HG02798 (cell line): ENCODE results near the gene STRAP.

Experiments
- ATAC-seq: cut with Tn5 transposase; IDR thresholded peaks from one replicate; pipeline ENCODE4 v1.9.1; 2021; ENCODE audit warnings: mild to moderate bottlenecking; ENCODE audit not compliant: unreplicated experiment, poor library complexity

Gene STRAP, protein sequence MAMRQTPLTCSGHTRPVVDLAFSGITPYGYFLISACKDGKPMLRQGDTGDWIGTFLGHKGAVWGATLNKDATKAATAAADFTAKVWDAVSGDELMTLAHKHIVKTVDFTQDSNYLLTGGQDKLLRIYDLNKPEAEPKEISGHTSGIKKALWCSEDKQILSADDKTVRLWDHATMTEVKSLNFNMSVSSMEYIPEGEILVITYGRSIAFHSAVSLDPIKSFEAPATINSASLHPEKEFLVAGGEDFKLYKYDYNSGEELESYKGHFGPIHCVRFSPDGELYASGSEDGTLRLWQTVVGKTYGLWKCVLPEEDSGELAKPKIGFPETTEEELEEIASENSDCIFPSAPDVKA

DNA sequence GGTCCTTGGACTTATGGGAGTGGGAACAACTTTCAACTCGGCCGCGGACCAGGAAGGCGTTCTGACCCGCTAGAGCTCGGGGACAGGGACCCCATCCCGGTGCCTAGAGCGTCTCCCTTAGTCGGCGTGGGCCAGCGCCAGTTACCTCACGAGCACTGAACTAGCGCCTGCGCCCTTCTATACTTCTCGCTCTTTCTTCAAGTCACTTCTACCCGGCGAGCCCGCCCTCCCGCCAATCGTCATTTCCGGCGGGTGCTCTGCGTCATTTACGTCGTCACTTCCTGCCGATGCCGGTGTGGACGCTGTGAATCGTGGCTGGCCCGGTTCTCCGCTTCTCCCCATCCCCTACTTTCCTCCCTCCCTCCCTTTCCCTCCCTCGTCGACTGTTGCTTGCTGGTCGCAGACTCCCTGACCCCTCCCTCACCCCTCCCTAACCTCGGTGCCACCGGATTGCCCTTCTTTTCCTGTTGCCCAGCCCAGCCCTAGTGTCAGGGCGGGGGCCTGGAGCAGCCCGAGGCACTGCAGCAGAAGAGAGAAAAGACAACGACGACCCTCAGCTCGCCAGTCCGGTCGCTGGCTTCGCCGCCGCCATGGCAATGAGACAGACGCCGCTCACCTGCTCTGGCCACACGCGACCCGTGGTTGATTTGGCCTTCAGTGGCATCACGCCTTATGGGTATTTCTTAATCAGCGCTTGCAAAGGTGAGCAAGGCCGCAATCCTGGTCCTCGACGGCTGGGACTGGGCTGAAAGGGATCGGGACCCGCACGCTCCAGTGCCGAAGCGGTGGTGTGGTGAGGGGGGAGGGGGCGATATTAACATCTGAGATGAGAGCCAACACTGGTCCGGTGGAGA, at the start of gene STRAP:
TSS of gene STRAP (plus strand) at position 270 of the 854 bp plus-strand sequence. CDS start at position 591, 321 bp downstream.
- peak; percentile 96 for ATAC-seq

DNA sequence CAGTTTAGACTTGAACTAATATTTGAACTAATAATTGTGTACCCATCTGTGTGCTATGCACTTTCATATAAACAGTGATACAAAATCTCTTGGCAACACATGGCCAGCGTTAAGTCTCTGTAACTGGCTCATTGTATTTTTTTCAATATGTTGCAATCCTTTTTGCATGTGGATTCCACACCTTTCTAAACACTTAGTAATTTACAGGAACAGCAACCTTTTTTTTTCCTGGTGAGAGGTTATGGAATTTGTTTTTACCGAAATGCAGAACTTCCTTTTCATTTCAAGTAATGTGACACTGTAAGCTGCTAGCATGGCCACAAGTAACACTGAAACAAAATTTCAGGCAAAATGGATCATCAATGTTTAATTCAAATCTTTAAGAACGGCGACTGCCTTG, 47.6 kb upstream of the STRAP start:
- ATAC-seq = no peak

DNA sequence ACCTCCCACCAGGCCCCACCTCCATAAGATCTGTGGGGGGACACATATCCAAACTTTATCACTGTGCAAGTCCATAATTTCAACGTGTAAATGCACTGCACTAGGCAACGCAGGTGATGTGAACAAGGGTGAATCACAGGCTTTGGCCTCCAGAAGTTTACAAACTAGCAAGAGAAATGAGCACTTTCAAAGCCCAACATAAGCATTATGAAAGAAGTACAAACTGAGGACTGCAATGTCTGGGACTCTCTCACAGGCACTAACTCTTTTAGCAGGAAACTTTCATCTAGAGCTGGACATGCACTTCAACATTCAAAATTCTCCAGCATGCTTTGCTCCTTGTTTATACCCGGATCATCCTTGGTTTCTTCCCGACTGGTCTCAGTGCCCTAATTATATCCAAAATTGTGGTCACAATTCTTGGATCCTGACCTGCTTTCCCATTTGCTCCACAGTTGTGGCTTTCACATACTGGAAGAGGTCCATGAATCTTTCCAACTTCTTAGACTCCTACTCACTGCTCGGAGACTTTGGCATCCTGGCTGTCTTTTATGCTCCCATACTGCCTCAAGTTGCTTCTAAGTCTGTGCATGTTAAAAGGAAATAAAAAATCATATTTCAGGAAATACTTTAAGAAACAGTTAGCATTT, 44.9 kb upstream of the STRAP start:
- ATAC-seq = no peak

DNA sequence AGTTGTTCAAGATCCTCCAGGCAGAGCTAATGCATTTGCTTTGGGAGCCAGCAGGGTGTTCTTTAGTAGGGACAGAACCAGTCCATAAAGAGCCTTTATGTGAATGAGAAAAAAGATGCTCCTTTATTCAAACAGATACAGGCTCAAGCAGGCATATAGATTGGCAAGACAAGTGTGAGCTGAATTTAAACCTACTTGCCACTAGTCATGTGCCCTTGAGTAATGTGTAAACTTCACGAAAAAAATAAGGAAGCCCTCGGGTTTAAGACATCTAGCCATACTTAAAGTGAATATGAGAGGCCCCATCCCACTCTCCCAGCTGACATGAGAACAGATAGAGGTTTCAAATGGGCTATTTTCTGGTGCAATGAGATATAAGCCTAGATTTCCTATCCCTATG, 43.1 kb upstream of the STRAP start:
- ATAC-seq = no peak

DNA sequence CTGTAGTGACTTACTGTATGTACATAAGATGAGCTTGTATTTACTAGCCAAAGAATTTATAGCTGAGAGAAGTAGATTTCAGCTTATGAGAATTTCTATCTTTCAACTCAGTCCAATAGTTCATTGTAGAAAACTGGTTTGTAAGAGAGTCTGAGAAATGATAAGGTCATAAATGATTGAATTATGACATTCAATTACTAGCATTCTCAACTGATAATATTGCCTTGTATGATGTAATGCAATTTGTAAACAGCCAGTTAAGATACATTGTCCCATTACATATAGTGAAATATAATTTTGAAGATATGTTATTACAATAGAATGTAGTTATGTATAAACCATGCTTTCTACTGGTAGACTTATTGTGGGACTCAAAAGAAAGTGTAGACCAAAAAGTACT, 42.5 kb upstream of the STRAP start:
- ATAC-seq = no peak

DNA sequence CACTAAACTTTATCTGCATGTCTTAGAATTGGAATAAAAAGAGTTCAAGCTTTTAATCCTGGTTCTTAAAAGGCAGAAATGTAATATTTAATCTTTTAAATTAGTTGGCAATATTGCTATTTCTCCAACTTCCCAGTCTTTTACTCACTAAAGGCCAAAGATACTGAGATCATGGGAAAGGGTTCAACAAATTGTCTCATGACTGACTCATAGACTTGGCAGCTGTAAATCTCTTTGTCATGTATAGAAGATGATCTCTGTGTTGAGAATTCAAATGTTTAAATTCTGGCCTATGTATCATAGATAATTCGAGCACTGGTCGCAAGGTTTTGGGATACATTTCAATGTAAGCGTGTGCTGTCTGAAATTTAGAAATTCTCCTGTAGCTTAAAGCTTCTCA, 40.1 kb upstream of the STRAP start:
- no peak for ATAC-seq

DNA sequence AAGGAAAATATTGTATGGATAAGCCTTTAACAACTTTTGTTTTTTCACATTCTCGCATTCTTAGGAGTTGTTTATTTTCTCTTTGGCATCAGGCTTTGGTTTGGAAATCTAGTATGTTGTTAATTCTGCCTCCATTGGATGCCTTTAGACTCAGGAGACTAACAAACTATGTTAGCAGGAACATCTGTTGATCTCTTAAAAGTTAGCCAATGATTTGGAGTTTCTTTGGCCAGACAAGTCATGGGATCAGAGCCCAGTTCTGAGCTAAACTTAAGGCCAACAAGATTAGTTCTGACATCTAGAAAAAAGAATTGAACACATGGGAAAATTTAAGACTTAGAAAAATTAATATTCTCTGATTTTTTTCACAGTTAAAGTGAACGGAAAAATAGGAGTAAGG, 35.3 kb upstream of the STRAP start:
- ATAC-seq = no peak

DNA sequence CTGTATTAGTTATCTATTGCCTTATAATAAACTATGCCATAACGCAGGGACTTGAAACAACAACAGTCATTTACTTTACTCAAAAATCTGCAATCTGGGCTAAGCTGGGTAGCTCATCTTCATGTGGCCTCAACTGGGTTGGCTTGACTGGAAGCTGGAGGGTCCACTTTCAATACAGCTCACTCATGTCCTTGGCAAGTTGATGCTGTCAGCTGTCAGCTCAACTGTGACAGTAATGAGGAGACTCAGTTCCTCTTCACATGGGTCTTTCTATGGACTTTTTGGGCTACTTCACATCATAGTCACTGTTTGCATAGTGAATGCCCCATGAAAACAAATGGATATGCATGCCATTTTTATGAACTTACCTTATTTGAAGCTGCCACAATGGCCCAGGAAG, 33.6 kb upstream of the STRAP start:
- no peak for ATAC-seq

DNA sequence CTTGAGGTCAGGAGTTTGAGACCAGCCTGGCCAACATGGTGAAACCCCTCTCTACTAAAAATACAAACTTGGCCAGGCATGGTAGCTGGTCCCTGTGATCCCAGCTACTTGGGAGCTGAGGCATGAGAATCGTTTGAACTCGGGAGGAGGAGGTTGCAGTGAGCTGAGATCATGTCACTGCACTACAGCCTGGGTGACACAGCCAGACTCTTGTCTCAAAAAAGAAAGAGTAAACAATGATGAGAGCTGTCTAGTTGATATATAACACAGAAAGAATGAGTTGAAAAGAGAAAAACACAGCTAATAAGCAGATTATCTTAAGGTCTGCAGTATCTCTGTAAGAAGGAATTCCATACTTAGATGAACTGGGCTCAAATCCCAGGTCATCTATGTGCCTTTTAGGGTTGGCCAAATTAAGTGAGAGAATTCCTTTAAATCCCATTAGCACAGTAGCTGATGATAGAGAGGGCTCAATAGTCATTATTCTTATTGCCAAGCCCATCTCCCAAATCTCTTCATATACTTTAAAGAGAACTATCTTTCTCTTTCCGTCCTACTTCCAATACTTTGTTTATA, 31.1 kb upstream of the STRAP start:
- no peak for ATAC-seq

DNA sequence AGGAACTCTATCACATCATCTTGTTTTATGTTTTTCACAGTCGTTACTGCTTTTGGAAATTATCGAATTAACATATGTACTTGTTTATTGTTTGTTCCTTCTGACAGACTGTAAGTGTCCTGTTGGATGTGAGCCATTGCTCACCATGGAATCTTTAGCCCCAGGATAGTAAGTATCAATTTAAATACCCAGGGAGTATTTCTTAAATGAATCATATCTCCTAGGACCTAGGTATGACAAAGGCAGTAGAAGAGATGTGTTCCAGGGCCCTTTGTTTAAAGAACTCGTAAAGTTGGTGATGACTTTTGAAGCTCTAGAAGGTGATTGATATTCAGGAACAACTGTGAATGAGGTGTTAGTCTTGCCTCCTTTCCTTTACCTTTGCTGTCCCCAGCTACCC, 30.3 kb upstream of the STRAP start:
- ATAC-seq = no peak

DNA sequence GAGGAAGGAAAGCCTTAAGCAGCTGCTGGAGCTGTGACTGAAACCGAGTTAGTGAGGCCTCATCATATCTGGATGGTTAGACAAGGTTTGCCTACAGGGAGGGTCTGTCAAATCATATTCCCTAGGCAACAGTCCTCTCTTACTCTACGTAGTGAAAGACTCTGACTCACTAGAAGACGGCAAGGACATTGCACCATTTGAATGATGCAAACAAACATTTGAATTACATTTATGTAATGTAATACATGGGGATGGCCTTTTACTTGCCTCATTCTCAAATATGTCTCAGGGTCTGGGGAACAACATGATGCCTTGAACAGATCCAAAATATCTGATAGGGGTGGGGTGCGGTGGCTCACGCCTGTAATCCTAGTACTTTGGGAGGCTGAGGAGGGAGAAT, 29.8 kb upstream of the STRAP start:
- no peak for ATAC-seq

DNA sequence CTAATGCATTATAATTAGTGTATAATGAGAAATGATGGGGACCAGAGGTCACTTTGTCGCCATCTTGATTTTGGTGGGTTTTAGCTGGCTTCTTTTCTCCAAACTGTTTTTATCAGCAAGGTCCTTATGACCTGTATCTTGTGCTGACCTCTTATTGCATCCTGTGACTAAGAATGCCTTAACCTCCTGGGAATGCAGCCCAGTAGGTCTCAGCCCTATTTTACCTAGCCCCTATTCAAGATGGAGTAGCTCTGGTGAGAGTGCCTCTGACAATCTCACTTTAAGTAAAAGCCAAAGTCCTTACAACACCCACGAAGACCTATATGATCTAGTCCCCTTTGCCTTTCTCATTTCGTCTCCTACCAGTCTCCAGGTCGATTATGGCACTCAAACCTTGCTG, 28.3 kb upstream of the STRAP start:
- no peak for ATAC-seq

DNA sequence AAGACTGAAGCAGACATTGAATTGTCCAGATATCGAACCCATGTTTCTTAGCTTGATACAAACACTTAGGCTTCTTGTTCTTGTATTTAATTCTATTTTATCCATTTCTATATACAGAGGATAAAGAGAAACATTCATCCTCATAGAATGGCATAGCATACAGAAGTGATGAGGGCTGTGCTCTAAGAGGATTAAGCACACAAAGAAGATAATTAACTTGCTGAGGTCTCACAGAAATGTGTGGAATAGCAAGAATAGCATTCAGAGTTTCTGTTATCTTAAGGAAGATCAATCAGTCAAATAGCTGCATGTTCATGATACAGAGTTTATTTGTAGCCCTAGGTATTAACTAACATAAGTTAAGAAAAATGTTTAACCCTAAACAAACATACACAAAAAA, 27.3 kb upstream of the STRAP start:
- no peak for ATAC-seq

DNA sequence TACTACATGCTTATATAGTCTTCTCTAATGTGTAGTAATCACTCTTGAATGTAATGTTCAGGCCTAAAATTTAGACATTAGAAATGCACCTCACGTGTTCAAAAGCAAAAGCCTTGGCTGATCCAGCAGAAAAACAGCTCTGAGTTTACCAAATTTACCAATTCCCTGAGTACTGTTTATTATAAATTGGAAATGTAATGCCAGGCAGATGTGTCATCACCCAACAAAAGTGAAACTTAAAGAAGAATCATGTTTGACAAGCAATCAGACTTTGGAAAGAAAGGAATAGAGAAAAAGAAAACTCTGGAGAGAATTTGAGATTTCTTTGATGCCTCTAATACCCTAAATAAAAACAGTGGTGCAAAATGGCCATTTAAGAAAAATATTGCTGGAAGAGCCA, 26.5 kb upstream of the STRAP start:
- ATAC-seq = no peak

DNA sequence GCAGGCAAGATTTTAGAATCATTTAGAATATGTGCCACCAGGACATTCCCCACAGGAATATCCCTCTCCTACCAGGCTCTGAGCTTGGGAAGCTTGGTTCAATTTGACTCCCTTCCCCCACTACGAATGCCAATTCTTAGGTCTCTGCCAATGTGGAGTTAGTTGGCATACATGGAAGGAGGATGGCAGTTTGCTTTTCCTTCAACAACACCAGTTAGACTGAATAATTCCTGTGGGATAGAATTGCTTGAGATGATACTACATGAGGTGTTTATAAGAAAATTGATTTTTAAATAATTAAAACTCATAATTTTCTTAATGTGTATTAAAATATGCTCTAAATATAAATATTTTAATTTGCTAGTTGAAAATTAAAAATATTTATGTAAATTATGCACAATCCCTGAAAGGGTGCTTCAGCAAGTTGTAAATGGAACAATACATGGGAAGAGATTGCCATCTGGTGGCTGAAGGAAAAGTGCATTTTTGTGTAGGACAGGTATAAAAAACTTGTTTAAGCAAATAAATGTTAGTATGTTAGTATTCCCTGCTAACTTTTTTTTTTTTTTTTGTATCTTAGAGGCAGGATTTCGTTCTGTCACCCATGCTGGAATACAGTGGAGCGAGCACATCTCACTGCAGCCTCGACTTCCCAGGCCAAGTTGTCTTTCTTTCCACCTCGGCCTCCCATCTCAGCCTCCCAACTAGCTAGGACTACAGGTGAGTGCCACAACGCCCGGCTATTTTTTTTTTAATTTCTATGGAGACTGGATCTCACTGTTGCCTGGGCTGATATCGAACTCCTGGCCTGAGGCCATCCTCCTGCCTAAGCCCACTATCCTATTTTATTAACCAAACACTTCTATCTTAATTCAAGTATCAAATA, 25.8 kb upstream of the STRAP start:
- peak; percentile 65 for ATAC-seq

DNA sequence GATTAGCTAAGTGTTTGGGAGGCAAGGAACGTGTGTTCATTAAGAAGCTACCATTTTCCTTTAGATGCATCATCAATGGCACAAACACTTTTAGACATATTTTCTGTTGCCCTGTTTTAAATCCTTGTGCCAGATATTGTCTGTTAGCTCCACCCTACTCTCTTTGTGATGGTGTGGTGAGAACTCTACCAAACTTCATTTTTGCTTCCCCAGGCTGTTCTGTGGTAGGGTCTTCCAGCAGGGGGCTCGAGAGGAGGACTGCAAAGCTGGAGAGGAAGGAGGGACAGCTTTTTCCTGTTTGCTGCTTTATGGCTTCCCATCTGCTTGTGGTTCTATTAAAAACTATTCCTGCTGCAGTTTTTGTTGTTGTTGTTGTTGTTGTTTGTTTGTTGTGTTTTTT, 23.8 kb upstream of the STRAP start:
- ATAC-seq = no peak

DNA sequence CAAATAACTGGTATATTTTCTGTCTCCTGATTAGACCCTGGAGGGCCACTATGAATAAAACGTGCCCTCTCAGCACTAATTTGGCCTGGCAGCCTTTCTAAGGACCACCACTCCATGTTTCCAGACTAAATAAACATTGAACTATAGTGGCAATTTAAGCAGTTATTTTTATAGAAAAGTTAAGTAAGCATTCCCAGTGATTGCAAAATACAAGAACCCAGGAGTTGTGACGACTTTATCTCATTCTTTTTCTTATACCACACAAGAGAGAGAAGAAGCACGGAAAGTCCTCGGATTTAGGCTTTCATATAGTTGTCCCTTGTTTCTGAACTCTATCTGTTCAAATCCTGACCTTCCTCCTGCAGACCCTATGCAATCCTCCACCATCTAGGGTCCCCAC, 23.1 kb upstream of the STRAP start:
- ATAC-seq = no peak

DNA sequence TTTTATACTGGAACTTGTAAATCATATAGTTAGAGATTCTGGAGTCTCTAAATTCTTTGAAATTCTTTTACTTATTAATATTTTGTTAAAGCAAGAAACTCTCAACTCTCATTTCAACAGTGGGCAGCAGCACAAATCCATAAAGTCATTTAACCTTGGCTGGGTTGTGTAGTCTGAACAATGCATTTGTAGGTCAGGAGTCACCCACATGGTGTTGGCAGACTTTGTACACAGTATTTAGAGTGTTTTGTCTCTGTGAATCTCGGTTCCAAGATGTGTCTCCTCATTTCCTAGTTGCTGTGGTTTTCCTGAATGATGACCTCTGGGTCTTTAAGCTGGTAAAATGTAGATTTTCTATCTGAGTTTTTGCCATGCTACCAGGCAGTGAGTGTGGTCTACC, 20.8 kb upstream of the STRAP start:
- no peak for ATAC-seq

DNA sequence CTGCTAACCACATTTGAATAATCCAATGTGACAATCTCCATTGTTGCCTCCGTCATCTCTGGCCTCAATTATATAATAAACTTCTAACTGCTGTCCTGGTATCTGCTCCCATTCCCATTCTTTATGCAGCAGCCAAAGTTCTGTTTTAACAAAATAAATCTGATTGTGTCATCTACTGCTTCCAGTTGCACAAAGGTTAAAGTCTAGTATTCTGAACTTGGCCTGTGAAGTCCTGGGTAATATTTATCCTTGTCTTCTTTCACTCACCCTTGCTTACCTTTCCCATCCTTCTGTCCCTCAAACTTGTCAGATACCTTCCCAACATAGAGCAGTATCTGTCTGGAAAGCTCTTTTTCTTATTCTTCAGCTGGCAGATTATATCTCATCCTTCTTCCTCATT, 19.3 kb upstream of the STRAP start:
- ATAC-seq = no peak

DNA sequence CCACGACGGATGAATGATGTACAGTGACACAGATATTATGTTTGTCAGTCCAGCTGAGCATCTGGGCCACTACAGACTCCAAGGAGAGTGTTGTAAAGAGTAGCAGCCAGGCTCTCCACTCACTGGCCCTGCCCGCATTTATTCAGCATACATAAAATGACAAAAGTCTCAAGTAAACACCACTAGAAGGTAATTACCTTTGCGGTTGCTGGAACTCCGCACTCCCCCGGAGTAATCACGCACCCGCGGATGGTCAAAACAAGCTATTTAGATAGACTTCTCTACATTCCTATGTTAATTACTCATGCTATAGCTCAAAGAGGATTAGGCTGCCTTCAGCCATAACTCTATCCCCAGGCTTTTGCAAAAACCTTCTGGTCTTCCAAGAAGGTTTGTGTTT, 18.8 kb upstream of the STRAP start:
- no peak for ATAC-seq
